C4-2B (cell line): ENCODE measurements around the gene ZNF775.

Experiments
- H3K27ac ChIP-seq: fragments of 450-650 bp; 2 replicates; pipeline ENCODE4 v1.5.1; 2017
- CTCF ChIP-seq: fragments of 450-650 bp; conservative IDR thresholded peaks from 2 replicates; pipeline ENCODE4 v1.5.1; 2017; ENCODE audit warnings: mild to moderate bottlenecking
- ZFX ChIP-seq: fragments of 450-650 bp; IDR thresholded peaks from 2 replicates; pipeline ENCODE4 v1.6.1; 2017

ZNF775 gene

GRCh38 chr7:150412518-150413488 lies 33.7 kb downstream of the ZNF775 start:
- no peak overlapping the region for H3K27ac ChIP-seq
- no peak for TF ChIP-seq ZFX
- TF ChIP-seq CTCF: no peak

- no peak for TF ChIP-seq CTCF
- TF ChIP-seq ZFX: no peak
- H3K27ac ChIP-seq: no peak overlapping the region
Observed at GRCh38 chr7:150413640-150414081, 34.5 kb downstream of the ZNF775 start.

GRCh38 chr7:150415161-150416153 lies 36.3 kb downstream of the ZNF775 start:
- H3K27ac ChIP-seq: no peak overlapping the region
- TF ChIP-seq CTCF (no peak), ZFX (no peak)

GRCh38 chr7:150417239-150417638 lies 38.1 kb downstream of the ZNF775 start:
- TF ChIP-seq ZFX (no peak), CTCF (no peak)
- H3K27ac ChIP-seq: no peak overlapping the region

- no peak overlapping the region for H3K27ac ChIP-seq
- no peak for TF ChIP-seq ZFX
- no peak for TF ChIP-seq CTCF
Observed at GRCh38 chr7:150417863-150418262, 38.7 kb downstream of the ZNF775 start.

DNA sequence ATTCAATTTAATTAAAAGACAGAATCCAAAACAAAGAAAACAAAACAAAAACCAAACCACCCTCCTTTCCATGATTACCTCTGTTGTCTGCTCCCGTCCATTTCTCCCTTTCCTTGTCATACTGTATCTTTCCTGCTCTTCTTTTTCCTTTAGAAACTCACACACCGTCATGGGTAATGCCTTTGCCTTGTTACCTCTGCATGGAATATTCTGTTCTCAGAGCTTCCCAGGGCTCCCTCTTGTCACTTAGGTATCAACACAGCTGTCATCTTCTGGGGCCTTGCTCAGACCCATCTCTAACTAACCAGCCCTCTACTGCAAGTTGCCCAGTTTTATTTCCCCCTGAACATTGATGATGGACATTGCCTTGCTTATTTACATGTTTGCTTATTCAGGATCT lies 41.1 kb downstream of the ZNF775 start:
- H3K27ac ChIP-seq: no peak overlapping the region
- TF ChIP-seq CTCF (no peak), ZFX (no peak)
